PFSK-1 (cell line): ENCODE results near the gene ARHGEF16.

Experiments
- FOXP2 ChIP-seq: optimal IDR thresholded peaks from 2 replicates; pipeline ENCODE3; 2011; ENCODE audit warnings: borderline replicate concordance, control low read depth, inconsistent platforms; ENCODE audit not compliant: insufficient read depth; ENCODE audit errors: extremely low read length, extremely low read depth
- POLR2AphosphoS5 ChIP-seq: IDR thresholded peaks from 2 replicates; pipeline ENCODE4 v1.6.1; 2012; ENCODE audit warnings: low read depth, mild to moderate bottlenecking, control low read depth, low read length, moderate library complexity
- SIN3A ChIP-seq: IDR thresholded peaks from 2 replicates; pipeline ENCODE4 v1.6.1; 2012; ENCODE audit warnings: mild to moderate bottlenecking, low read length, moderate library complexity, borderline replicate concordance; ENCODE audit not compliant: insufficient read depth
- TAF1 ChIP-seq: IDR thresholded peaks from 2 replicates; pipeline ENCODE4 v1.6.1; 2012; ENCODE audit warnings: low read length, control low read depth, borderline replicate concordance; ENCODE audit not compliant: insufficient read depth
- TF ChIP-seq, protein P1 (sequence below), 2 experiments: IDR thresholded peaks; 2 replicates each; pipeline versions ENCODE4 v1.6.1 to v1.8.0; 2011 to 2012; ENCODE audit warnings: low read depth in 2 of 2, low read length in 2 of 2, control low read depth in 1 of 2, inconsistent platforms in 1 of 2, mild to moderate bottlenecking in 1 of 2, moderate library complexity in 1 of 2; ENCODE audit not compliant: insufficient read depth in 1 of 2

GRCh38 chr1:3438661-3439180, 15.7 kb upstream of the ARHGEF16 start:
- TF ChIP-seq SIN3A (no peak), TAF1 (no peak), FOXP2 (no peak), POLR2AphosphoS5 (no peak)
- TF ChIP-seq, protein P1, sequence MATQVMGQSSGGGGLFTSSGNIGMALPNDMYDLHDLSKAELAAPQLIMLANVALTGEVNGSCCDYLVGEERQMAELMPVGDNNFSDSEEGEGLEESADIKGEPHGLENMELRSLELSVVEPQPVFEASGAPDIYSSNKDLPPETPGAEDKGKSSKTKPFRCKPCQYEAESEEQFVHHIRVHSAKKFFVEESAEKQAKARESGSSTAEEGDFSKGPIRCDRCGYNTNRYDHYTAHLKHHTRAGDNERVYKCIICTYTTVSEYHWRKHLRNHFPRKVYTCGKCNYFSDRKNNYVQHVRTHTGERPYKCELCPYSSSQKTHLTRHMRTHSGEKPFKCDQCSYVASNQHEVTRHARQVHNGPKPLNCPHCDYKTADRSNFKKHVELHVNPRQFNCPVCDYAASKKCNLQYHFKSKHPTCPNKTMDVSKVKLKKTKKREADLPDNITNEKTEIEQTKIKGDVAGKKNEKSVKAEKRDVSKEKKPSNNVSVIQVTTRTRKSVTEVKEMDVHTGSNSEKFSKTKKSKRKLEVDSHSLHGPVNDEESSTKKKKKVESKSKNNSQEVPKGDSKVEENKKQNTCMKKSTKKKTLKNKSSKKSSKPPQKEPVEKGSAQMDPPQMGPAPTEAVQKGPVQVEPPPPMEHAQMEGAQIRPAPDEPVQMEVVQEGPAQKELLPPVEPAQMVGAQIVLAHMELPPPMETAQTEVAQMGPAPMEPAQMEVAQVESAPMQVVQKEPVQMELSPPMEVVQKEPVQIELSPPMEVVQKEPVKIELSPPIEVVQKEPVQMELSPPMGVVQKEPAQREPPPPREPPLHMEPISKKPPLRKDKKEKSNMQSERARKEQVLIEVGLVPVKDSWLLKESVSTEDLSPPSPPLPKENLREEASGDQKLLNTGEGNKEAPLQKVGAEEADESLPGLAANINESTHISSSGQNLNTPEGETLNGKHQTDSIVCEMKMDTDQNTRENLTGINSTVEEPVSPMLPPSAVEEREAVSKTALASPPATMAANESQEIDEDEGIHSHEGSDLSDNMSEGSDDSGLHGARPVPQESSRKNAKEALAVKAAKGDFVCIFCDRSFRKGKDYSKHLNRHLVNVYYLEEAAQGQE (IDR thresholded peaks at IDR 0.05; ENCODE audit: insufficient read depth in 1 of 2, low read depth in 2 of 2, low read length in 2 of 2), result no peak
